Measurements from ENCODE around the gene LHX4. TPM values are rescaled to one million over a fixed set of nuclear protein-coding genes. Genes with fewer than 3 reads are reported as not detected.

LHX4 gene
- total and polyA plus RNA-seq, 3 experiments from 2014 or later: 0.08 TPM; not detected in 2

- H3K27ac ChIP-seq (ENCODE audit: low read depth, low read length): no peak overlapping the region
- H3K4me1 ChIP-seq (ENCODE audit: insufficient read depth, low read length): no peaks in the 10 kb centered on the region
- no peak overlapping the region for H3K4me3 Mint-ChIP-seq
- CTCF ChIA-PET: interaction anchor here (1.5 kb wide), 1 partner anchor 12 kb away, joined by 3 read pairs; no protein-coding TSS in a partner anchor
- no peak for DNase-seq
- H3K36me3 ChIP-seq (ENCODE audit: insufficient read depth, low read length): no peaks in the 10 kb centered on the region
- H3K27me3 Mint-ChIP-seq: peaks cover 0 to 6% of the 10 kb centered on the region in 2 donors
- no peaks in the 10 kb centered on the region for H3K4me1 Mint-ChIP-seq
- H3K27ac Mint-ChIP-seq: peak overlapping the region in 1 of 8 donors; percentile 47
- H3K36me3 Mint-ChIP-seq: peaks cover 0 to 3% (median 3%) of the 10 kb centered on the region in 3 donors
- H3K9me3 ChIP-seq (ENCODE audit: low read length): no peaks in the 10 kb centered on the region
- no peaks in the 10 kb centered on the region for H3K9me3 Mint-ChIP-seq
- no peaks in the 10 kb centered on the region for H3K27me3 ChIP-seq (ENCODE audit: insufficient read depth, low read length, poor library complexity, severe bottlenecking)
- no peak overlapping the region for H3K4me3 ChIP-seq (ENCODE audit: low read length)
- POLR2A ChIA-PET: no interaction called here
These were observed 37.9 kb downstream of the LHX4 start for GRCh38 chr1:180267761-180268555.

- H3K27ac ChIP-seq (ENCODE audit: low read depth, low read length): no peak overlapping the region
- no peaks in the 10 kb centered on the region for H3K9me3 Mint-ChIP-seq
- peaks cover 0 to 7% (median 3%) of the 10 kb centered on the region in 3 donors for H3K36me3 Mint-ChIP-seq
- no peaks in the 10 kb centered on the region for H3K36me3 ChIP-seq (ENCODE audit: insufficient read depth, low read length)
- DNase-seq: no peak
- H3K27me3 Mint-ChIP-seq: peaks cover 0 to 6% of the 10 kb centered on the region in 2 donors
- H3K27ac Mint-ChIP-seq: no peak overlapping the region
- CTCF ChIA-PET: interaction anchor here (1.5 kb wide), 1 partner anchor 13 kb away, joined by 3 read pairs; no protein-coding TSS in a partner anchor
- no peaks in the 10 kb centered on the region for H3K4me1 Mint-ChIP-seq
- H3K4me1 ChIP-seq (ENCODE audit: insufficient read depth, low read length): no peaks in the 10 kb centered on the region
- H3K9me3 ChIP-seq (ENCODE audit: low read length): no peaks in the 10 kb centered on the region
- no peak overlapping the region for H3K4me3 Mint-ChIP-seq
- no peaks in the 10 kb centered on the region for H3K27me3 ChIP-seq (ENCODE audit: insufficient read depth, low read length, poor library complexity, severe bottlenecking)
- no peak overlapping the region for H3K4me3 ChIP-seq (ENCODE audit: low read length)
- POLR2A ChIA-PET: no interaction called here
These were observed 38.6 kb downstream of the LHX4 start for GRCh38 chr1:180268556-180269075.

GRCh38 chr1:180269645-180270529, 39.8 kb downstream of the LHX4 start:
- no peaks in the 10 kb centered on the region for H3K4me1 ChIP-seq (ENCODE audit: insufficient read depth, low read length)
- CTCF ChIA-PET: no interaction called here
- H3K27ac ChIP-seq (ENCODE audit: low read depth, low read length): no peak overlapping the region
- no peaks in the 10 kb centered on the region for H3K27me3 ChIP-seq (ENCODE audit: insufficient read depth, low read length, poor library complexity, severe bottlenecking)
- no peaks in the 10 kb centered on the region for H3K9me3 ChIP-seq (ENCODE audit: low read length)
- Mint-ChIP-seq H3K4me1 (no peaks in the 10 kb centered on the region), H3K27ac (peak overlapping the region in 3 of 8 donors; percentile 3 to 86 (median 56)), H3K4me3 (no peak overlapping the region), H3K36me3 (peaks cover 0 to 20% (median 4%) of the 10 kb centered on the region in 3 donors), H3K27me3 (peaks cover 0 to 6% of the 10 kb centered on the region in 2 donors), H3K9me3 (no peaks in the 10 kb centered on the region)
- POLR2A ChIA-PET: no interaction called here
- no peak overlapping the region for H3K4me3 ChIP-seq (ENCODE audit: low read length)
- no peak for DNase-seq
- H3K36me3 ChIP-seq (ENCODE audit: insufficient read depth, low read length): no peaks in the 10 kb centered on the region

- Histone ChIP-seq H3K27me3 (ENCODE audit: insufficient read depth, low read length, poor library complexity, severe bottlenecking) (no peaks in the 10 kb centered on the region), H3K9me3 (ENCODE audit: low read length) (no peaks in the 10 kb centered on the region), H3K4me3 (ENCODE audit: low read length) (no peak overlapping the region), H3K36me3 (ENCODE audit: insufficient read depth, low read length) (no peaks in the 10 kb centered on the region), H3K4me1 (ENCODE audit: insufficient read depth, low read length) (no peaks in the 10 kb centered on the region), H3K27ac (ENCODE audit: low read depth, low read length) (no peak overlapping the region)
- Mint-ChIP-seq H3K4me3 (no peak overlapping the region), H3K9me3 (no peaks in the 10 kb centered on the region), H3K4me1 (no peaks in the 10 kb centered on the region), H3K27me3 (peaks cover 0 to 4% of the 10 kb centered on the region in 2 donors), H3K36me3 (peaks cover 3 to 28% (median 8%) of the 10 kb centered on the region in 3 donors), H3K27ac (peak overlapping the region in 3 of 8 donors; percentile 39 to 74 (median 72))
- CTCF ChIA-PET: no interaction called here
- no peak for DNase-seq
- POLR2A ChIA-PET: no interaction called here
These were observed 40.6 kb downstream of the LHX4 start for GRCh38 chr1:180270530-180271271.

- Histone ChIP-seq H3K27me3 (ENCODE audit: insufficient read depth, low read length, poor library complexity, severe bottlenecking) (no peaks in the 10 kb centered on the region), H3K36me3 (ENCODE audit: insufficient read depth, low read length) (no peaks in the 10 kb centered on the region), H3K9me3 (ENCODE audit: low read length) (no peaks in the 10 kb centered on the region), H3K4me1 (ENCODE audit: insufficient read depth, low read length) (no peaks in the 10 kb centered on the region), H3K4me3 (ENCODE audit: low read length) (no peak overlapping the region), H3K27ac (ENCODE audit: low read depth, low read length) (no peak overlapping the region)
- no peaks in the 10 kb centered on the region for H3K9me3 Mint-ChIP-seq
- H3K27me3 Mint-ChIP-seq: peaks cover 0 to 4% of the 10 kb centered on the region in 2 donors
- POLR2A ChIA-PET: no interaction called here
- H3K4me1 Mint-ChIP-seq: no peaks in the 10 kb centered on the region
- DNase-seq: no peak
- H3K27ac Mint-ChIP-seq: no peak overlapping the region
- H3K4me3 Mint-ChIP-seq: no peak overlapping the region
- H3K36me3 Mint-ChIP-seq: peaks cover 3 to 33% (median 8%) of the 10 kb centered on the region in 3 donors
- CTCF ChIA-PET: no interaction called here
These were observed 41.5 kb downstream of the LHX4 start for GRCh38 chr1:180271272-180272255.

- H3K9me3 Mint-ChIP-seq: no peaks in the 10 kb centered on the region
- H3K36me3 Mint-ChIP-seq: peaks cover 3 to 41% (median 8%) of the 10 kb centered on the region in 3 donors
- ChIA-PET CTCF (no interaction called here), POLR2A (no interaction called here)
- H3K4me3 Mint-ChIP-seq: no peak overlapping the region
- peak overlapping the region in 1 of 8 donors; percentile 23 for H3K27ac Mint-ChIP-seq
- Histone ChIP-seq H3K36me3 (ENCODE audit: insufficient read depth, low read length) (no peaks in the 10 kb centered on the region), H3K9me3 (ENCODE audit: low read length) (no peaks in the 10 kb centered on the region), H3K4me3 (ENCODE audit: low read length) (no peak overlapping the region), H3K27ac (ENCODE audit: low read depth, low read length) (no peak overlapping the region), H3K4me1 (ENCODE audit: insufficient read depth, low read length) (no peaks in the 10 kb centered on the region), H3K27me3 (ENCODE audit: insufficient read depth, low read length, poor library complexity, severe bottlenecking) (no peaks in the 10 kb centered on the region)
- no peaks in the 10 kb centered on the region for H3K4me1 Mint-ChIP-seq
- H3K27me3 Mint-ChIP-seq: peaks cover 0 to 4% of the 10 kb centered on the region in 2 donors
- no peak for DNase-seq
These were observed 42.3 kb downstream of the LHX4 start for GRCh38 chr1:180272395-180272794.

- peaks cover 3 to 47% (median 13%) of the 10 kb centered on the region in 3 donors for H3K36me3 Mint-ChIP-seq
- CTCF ChIA-PET: no interaction called here
- no peak overlapping the region for H3K27ac ChIP-seq (ENCODE audit: low read depth, low read length)
- no peaks in the 10 kb centered on the region for H3K36me3 ChIP-seq (ENCODE audit: insufficient read depth, low read length)
- peak overlapping the region in 2 of 8 donors; percentile 30 to 64 for H3K27ac Mint-ChIP-seq
- H3K4me1 Mint-ChIP-seq: no peaks in the 10 kb centered on the region
- no peaks in the 10 kb centered on the region for H3K27me3 ChIP-seq (ENCODE audit: insufficient read depth, low read length, poor library complexity, severe bottlenecking)
- peaks cover 0 to 4% of the 10 kb centered on the region in 2 donors for H3K27me3 Mint-ChIP-seq
- H3K4me3 Mint-ChIP-seq: no peak overlapping the region
- DNase-seq: no peak
- H3K9me3 ChIP-seq (ENCODE audit: low read length): no peaks in the 10 kb centered on the region
- H3K4me1 ChIP-seq (ENCODE audit: insufficient read depth, low read length): no peaks in the 10 kb centered on the region
- no peaks in the 10 kb centered on the region for H3K9me3 Mint-ChIP-seq
- H3K4me3 ChIP-seq (ENCODE audit: low read length): no peak overlapping the region
- POLR2A ChIA-PET: no interaction called here
These were observed 43.0 kb downstream of the LHX4 start for GRCh38 chr1:180273066-180273465.

Data from CD8-positive, alpha-beta memory T cell (primary cell).